Fibroblast of skin of right quadriceps (primary cell): ENCODE measurements around the gene GANAB.
A peak's percentile ranks its signal among the peaks of the same experiment; 100 is the strongest.
"Not testable (repeated sequence)": the region's sequence is repeated elsewhere in the genome, so short reads cannot be mapped to it uniquely, and the experiment has no call there.

Experiments used
- DNase-seq: peaks from one replicate; pipeline ENCODE4 v3.0.0-alpha.2; 2013

Gene GANAB

GRCh38 chr11:62645946-62646824 is at the start of gene GANAB:
Gene GANAB (minus strand): TSS chr11:62646613. CDS start chr11:62646599, 14 bp downstream.
- peak; percentile 97 for DNase-seq

- peak; percentile 75 for DNase-seq
Observed at GRCh38 chr11:62694455-62695167, 48.2 kb upstream of the GANAB start.

- not testable (repeated sequence) for DNase-seq
Observed at GRCh38 chr11:62693624-62694023, 47.2 kb upstream of the GANAB start.

GRCh38 chr11:62689421-62690183 is 43.2 kb upstream of the GANAB start, which contains the start of gene LRRN4CL:
Gene LRRN4CL (minus strand): TSS chr11:62689530. CDS start chr11:62688508, 1,022 bp downstream.
- peak; percentile 95 for DNase-seq

- DNase-seq = no peak
Observed at GRCh38 chr11:62688491-62688890, 42.1 kb upstream of the GANAB start.

GRCh38 chr11:62687508-62688396 is 41.3 kb upstream of the GANAB start:
- no peak for DNase-seq

GRCh38 chr11:62682518-62682917 is 36.1 kb upstream of the GANAB start:
- DNase-seq = no peak

- peak; percentile 82 for DNase-seq
Observed at GRCh38 chr11:62680825-62681240, 34.4 kb upstream of the GANAB start.

GRCh38 chr11:62678770-62679696 is 32.6 kb upstream of the GANAB start, which contains the start of gene UBXN1:
Gene UBXN1 (minus strand): TSS chr11:62679073. CDS start chr11:62678923, 150 bp downstream.
- peak; percentile 89 for DNase-seq

- no peak for DNase-seq
Observed at GRCh38 chr11:62678433-62678769, 32.0 kb upstream of the GANAB start.

- DNase-seq = no peak
Observed at GRCh38 chr11:62677714-62678113, 31.3 kb upstream of the GANAB start.

- DNase-seq = no peak
Observed at GRCh38 chr11:62677156-62677555, 30.7 kb upstream of the GANAB start.

GRCh38 chr11:62676698-62677097 is 30.3 kb upstream of the GANAB start:
- DNase-seq = no peak

- DNase-seq = not testable (repeated sequence)
Observed at GRCh38 chr11:62675415-62675814, 29.0 kb upstream of the GANAB start.

- DNase-seq = no peak
Observed at GRCh38 chr11:62673196-62673525, 26.7 kb upstream of the GANAB start.

GRCh38 chr11:62671608-62672389 is 25.4 kb upstream of the GANAB start, which contains the start of the genes LBHD1 and UQCC3:
Gene LBHD1 (minus strand): TSS chr11:62672267. CDS start chr11:62670031, 2,236 bp downstream.
Gene UQCC3 (plus strand): TSS chr11:62671673. CDS start chr11:62671746, 73 bp downstream.
- peak; percentile 87 for DNase-seq

- DNase-seq = no peak
Observed at GRCh38 chr11:62671236-62671607, 24.8 kb upstream of the GANAB start.

GRCh38 chr11:62669420-62670161 is 23.2 kb upstream of the GANAB start:
- no peak for DNase-seq

GRCh38 chr11:62667460-62667859 is 21.0 kb upstream of the GANAB start:
- DNase-seq = no peak
